Memory B cell (primary cell): ENCODE results near the gene SORCS2.

ENCODE experiments used
- ATAC-seq: fragments of 150-1000 bp; cut with Tn5 transposase; 2 replicates; pipeline ENCODE4 v1.10.0; 2021; ENCODE audit warnings: low read depth, mild to moderate bottlenecking, moderate library complexity
- DNase-seq, 2 donors: peaks; one replicate each; pipeline ENCODE4 v3.0.0; 2022; ENCODE audit warnings: low spot score in 2 of 2
- H3K27ac Mint-ChIP-seq: one replicate; pipeline ENCODE4 v1.8.0; 2022; ENCODE audit warnings: mild to moderate bottlenecking, moderate library complexity, mixed read lengths
- H3K27me3 Mint-ChIP-seq: one replicate; pipeline ENCODE4 v1.8.0; 2022; ENCODE audit warnings: mixed read lengths
- H3K36me3 Mint-ChIP-seq: one replicate; pipeline ENCODE4 v1.8.0; 2022; ENCODE audit warnings: mild to moderate bottlenecking, mixed read lengths
- H3K4me1 Mint-ChIP-seq: one replicate; pipeline ENCODE4 v1.8.0; 2022; ENCODE audit warnings: mixed read lengths
- H3K4me3 Mint-ChIP-seq: one replicate; pipeline ENCODE4 v1.8.0; 2022; ENCODE audit warnings: mild to moderate bottlenecking, moderate library complexity, mixed read lengths
- H3K9me3 Mint-ChIP-seq: one replicate; pipeline ENCODE4 v1.8.0; 2022; ENCODE audit warnings: mixed read lengths

The SORCS2 gene

DNA sequence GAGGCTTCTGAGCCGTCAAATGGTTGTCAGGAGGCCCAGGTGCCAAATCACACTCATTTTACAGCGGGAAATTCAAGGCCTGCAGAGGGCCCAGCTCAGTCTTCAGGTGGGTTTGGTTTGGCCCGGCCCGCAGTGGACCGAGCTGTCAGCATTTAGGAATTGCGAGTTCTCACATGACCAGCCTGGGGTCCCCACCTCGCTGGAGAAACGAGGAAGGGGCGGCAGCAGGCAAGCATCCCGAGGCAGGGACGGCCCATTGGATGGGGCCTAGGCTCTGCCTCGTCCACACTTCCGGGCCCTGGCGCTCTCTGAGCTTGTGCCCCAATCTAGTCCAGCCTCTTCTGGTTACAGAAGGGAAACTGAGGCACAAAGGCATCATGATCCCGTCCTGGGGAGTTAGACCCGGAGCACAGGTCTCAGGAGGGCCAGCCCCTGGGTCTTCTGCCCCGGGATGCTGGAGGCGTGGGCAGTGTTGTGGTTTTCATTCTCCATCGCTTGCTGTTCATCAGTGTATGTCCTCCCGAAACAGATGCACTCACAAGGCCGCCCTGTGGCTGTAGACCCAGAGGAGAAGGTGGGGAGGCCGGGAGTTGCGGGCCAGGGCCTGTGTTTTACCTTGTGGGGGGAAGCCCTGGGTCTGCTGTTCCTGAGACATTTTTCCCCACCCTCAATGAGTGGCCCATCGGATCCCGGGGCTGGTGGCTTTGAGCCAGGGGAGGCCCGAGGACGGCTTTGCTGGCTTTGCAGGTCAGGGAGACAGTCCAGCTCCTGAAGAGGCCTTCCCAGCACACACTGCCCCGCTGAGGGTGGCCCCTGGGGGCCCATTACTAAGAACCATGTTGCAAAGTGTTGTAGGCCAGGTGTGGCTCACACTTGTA is 233.5 kb downstream of the SORCS2 start:
- DNase-seq (no peak), ATAC-seq (no peak)
- no peaks in the 10 kb centered on the region for H3K4me1 Mint-ChIP-seq
- no peak overlapping the region for H3K4me3 Mint-ChIP-seq
- peaks cover 4% of the 10 kb centered on the region for H3K27me3 Mint-ChIP-seq
- no peaks in the 10 kb centered on the region for H3K36me3 Mint-ChIP-seq
- no peaks in the 10 kb centered on the region for H3K9me3 Mint-ChIP-seq
- H3K27ac Mint-ChIP-seq, result no peak overlapping the region

DNA sequence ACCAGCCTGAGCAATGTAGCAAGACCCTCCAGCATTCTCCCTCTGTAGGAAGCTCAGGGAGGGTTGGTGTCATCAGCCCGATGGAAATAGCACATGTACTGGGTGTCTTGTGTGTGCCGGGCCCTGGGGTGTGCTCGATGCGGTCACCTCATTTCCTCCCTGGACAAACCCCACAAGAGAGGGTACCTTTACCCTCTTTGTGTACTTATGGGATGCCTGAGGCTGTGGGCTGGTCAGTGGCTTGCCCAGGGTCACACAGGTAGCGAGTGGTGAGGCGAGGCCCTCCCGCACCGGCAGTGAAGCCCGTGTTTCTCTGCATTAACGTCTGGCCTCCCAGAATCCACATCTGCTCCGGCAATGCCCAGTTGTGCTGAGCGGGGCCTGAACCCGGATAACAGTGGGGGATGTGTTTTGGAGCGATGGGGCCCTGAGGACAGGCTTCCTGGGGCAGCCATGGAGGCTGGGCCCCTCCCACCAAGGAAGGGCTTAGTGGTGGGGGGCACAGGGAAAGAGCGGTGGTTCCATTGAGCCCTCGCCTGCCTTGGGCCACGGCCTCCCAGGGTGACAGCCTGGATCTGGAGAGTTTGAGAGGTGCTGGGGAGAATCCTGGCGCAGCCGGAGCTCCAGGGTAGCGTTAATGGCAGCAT is 234.3 kb downstream of the SORCS2 start:
- H3K27me3 Mint-ChIP-seq, result peaks cover 4% of the 10 kb centered on the region
- no peaks in the 10 kb centered on the region for H3K4me1 Mint-ChIP-seq
- ATAC-seq (no peak), DNase-seq (no peak)
- H3K9me3 Mint-ChIP-seq, result no peaks in the 10 kb centered on the region
- no peak overlapping the region for H3K27ac Mint-ChIP-seq
- H3K4me3 Mint-ChIP-seq, result no peak overlapping the region
- H3K36me3 Mint-ChIP-seq, result no peaks in the 10 kb centered on the region

DNA sequence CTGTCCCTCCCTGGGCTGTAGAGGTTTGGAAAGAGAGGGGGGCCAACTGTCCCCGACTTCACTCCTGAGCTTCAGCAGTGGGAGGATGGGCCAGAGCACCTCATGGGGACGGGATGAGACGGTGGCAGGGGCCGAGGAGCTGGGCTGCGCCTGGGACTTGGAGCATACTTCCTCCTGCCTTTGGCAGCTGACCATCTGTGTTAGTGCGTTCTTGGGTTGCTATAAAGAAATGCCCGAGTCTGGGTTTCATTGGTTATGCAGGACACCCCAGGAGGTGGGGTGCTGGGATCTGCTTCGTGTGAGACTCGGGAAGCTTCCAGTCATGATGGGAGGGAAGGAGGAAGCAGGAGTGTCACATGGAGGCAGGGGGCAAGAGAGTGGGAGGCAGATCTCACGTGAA is 235.0 kb downstream of the SORCS2 start:
- no peak overlapping the region for H3K27ac Mint-ChIP-seq
- peaks cover 4% of the 10 kb centered on the region for H3K27me3 Mint-ChIP-seq
- ATAC-seq (no peak), DNase-seq (no peak)
- H3K4me3 Mint-ChIP-seq, result no peak overlapping the region
- H3K36me3 Mint-ChIP-seq, result no peaks in the 10 kb centered on the region
- H3K4me1 Mint-ChIP-seq, result no peaks in the 10 kb centered on the region
- no peaks in the 10 kb centered on the region for H3K9me3 Mint-ChIP-seq

DNA sequence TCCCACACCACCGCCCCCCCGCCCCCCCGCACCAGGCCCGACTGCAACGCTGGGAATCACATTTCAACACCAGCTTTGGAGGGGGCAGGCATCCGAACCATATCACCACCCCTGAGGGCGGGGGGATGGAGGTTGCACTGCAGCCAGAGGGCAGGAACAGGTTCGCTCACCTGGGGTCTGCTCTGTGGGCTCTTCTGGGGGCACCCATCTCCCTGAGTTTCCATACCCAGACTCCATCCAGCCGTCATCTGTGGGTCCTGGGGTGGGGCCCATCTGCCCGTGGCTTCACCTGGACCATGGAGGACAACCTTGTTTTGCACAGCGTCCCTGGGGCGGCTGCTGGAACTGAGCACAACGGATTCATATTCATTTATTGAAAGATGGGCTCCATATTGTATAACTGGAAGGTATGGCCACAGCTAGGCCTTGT is 235.5 kb downstream of the SORCS2 start:
- Mint-ChIP-seq H3K36me3 (no peaks in the 10 kb centered on the region), H3K4me3 (no peak overlapping the region), H3K27ac (no peak overlapping the region), H3K4me1 (no peaks in the 10 kb centered on the region), H3K27me3 (peaks cover 4% of the 10 kb centered on the region), H3K9me3 (no peaks in the 10 kb centered on the region)
- no peak for ATAC-seq
- DNase-seq, result no peak

DNA sequence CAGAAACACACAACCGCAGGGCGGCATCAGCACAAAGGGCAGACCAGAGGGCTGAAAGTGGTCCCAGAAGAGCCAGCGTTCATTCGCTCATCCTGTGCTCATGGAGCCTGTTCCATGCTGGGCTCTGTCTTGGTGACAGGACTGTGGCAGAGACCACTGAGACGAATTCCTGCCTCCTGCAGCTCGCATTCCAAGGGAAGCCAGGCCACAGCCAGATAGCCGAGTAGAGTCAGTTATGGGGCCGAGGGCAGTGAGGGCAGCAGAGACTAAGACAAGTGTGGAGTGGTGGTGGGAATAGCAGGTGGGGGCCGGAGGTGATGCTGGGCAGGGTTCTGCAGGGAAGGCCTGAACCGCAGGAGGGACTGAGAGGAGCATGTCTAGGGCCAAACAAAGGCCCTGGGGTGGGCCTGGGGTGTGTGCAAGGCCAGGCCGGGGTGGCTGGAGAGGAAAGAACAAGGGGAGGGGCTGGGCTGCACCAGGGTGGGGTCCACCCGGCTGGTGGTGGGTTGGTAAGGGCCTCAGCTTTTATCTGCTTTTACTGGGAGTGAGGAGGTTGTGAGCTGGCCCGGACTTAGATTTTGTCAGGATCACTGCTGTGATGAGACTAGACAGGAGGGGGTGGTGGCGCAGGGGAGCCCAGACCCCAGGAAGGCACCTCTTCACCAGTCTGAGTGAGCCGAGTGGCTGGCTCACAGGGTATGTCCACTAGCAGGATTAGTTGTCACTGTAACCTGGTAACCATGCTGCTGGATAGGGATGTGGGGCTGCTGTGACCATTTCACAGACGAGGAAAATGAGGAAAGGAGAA is 236.1 kb downstream of the SORCS2 start:
- Mint-ChIP-seq H3K27me3 (peaks cover 4% of the 10 kb centered on the region), H3K9me3 (no peaks in the 10 kb centered on the region), H3K4me3 (no peak overlapping the region), H3K27ac (no peak overlapping the region), H3K36me3 (no peaks in the 10 kb centered on the region), H3K4me1 (no peaks in the 10 kb centered on the region)
- DNase-seq (no peak), ATAC-seq (no peak)

DNA sequence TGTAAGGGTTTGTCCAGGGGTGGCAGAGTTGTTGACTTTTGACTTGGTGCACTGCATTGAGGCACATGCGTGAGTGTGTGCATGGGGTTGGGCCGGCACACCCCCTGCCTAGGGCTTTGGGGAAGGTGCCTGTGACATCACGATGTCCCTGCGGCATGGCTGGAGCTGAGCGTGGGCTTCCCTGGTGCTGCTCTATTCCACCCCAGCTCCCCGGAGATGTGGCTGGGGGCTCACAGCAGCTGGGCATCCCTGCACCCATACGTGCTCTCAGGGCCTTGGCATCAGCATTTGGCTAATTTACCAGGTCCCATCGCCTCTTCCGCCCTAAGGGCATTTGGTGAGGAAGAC is 236.7 kb downstream of the SORCS2 start:
- Mint-ChIP-seq H3K4me3 (no peak overlapping the region), H3K27ac (no peak overlapping the region), H3K36me3 (no peaks in the 10 kb centered on the region), H3K27me3 (peaks cover 4% of the 10 kb centered on the region), H3K9me3 (no peaks in the 10 kb centered on the region), H3K4me1 (no peaks in the 10 kb centered on the region)
- no peak for DNase-seq
- ATAC-seq, result no peak

DNA sequence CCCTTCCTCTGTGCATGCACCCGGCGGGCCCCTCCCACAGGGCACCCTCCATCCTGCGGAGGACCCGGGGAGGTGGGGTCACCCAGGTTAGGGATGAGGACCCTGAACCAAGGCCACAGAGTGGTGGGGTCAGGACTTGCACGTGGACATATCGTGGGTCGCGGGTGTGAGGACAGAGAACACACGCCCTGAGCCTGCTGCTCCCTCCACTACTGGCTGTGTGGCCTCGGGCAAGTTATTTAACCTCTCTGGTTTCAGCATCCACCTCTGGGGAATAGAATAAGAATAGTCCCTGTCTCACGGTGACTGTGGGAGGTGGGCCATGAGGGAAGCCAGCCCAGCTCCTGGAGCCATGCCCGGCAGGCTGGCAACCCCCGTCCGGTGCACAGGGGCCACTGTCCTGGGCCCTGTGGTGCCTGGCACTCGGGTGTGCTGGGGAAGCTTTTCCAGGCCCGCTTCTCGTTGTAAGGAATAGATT is 237.3 kb downstream of the SORCS2 start:
- H3K9me3 Mint-ChIP-seq, result no peaks in the 10 kb centered on the region
- ATAC-seq (no peak), DNase-seq (no peak)
- no peak overlapping the region for H3K4me3 Mint-ChIP-seq
- H3K27ac Mint-ChIP-seq, result no peak overlapping the region
- peaks cover 4% of the 10 kb centered on the region for H3K27me3 Mint-ChIP-seq
- H3K36me3 Mint-ChIP-seq, result no peaks in the 10 kb centered on the region
- H3K4me1 Mint-ChIP-seq, result no peaks in the 10 kb centered on the region

DNA sequence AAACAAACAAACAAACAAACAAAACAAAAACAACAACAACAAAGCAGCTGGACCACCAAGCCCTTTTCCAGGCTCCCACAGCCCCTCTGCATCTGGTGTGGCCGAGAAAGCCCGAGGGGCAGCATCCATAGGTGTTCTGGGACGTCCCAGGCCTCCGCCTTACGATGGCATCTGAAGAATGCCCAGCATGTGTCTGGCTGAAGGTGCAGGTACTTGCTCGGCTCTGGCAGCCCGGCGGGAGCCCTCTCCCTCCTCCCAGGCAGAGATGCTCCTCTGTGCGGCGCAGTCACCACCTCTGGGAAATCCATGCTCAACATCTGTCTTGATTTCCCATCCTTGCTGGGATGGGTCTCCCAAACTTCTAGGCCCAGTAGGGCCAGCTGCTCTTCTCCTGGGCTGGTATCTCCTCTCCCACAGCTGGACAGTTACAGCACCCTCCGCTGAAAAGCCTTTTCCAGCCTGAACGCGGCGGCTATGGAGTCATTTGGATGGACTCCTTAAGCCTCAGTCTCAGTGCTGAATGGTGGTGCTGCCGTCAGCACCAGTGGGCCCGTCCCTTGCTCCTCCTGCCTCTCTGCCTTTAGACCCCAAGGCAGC is 238.1 kb downstream of the SORCS2 start:
- H3K4me1 Mint-ChIP-seq, result no peaks in the 10 kb centered on the region
- H3K27me3 Mint-ChIP-seq, result peaks cover 4% of the 10 kb centered on the region
- no peak for ATAC-seq
- no peak overlapping the region for H3K4me3 Mint-ChIP-seq
- no peaks in the 10 kb centered on the region for H3K36me3 Mint-ChIP-seq
- no peak overlapping the region for H3K27ac Mint-ChIP-seq
- no peaks in the 10 kb centered on the region for H3K9me3 Mint-ChIP-seq
- DNase-seq, result no peak

DNA sequence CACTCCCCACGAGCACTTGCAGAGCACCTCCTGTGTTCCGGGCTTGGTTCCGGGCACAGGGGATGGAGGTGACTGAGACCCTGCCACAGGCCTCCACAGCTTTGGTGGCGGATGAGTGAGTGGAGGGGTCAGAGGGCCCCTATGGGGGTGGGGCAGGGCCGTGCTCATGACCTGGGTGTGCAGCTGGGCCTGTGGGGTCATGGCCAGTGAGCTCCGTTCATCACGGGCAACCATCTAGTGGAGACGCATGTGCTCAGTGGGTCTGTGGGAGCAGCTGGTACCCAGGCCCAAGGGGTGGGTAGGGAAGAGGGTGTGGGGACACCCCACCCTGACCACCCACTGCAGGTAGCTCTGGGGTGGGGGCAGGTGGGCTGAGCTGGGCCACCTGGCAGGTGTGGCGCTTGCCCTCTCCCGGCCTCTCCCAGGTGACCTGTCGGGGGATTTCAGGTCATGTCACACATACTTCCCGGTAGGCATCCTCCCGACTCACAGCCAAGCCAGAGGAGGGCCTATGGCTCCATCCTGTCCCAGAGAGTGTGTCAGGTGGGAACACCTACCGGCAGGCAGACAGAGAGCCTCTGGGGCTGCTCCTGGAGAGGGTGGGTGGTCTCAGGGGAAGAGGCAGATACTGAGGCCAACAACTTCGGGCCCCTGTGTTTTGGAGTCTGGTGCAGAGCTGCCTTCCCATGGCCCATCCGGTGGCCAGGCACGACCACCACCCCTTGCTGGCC is 238.8 kb downstream of the SORCS2 start:
- DNase-seq, result no peak
- no peaks in the 10 kb centered on the region for H3K9me3 Mint-ChIP-seq
- H3K27ac Mint-ChIP-seq, result no peak overlapping the region
- no peak overlapping the region for H3K4me3 Mint-ChIP-seq
- H3K4me1 Mint-ChIP-seq, result no peaks in the 10 kb centered on the region
- H3K36me3 Mint-ChIP-seq, result no peaks in the 10 kb centered on the region
- no peak for ATAC-seq
- H3K27me3 Mint-ChIP-seq, result peaks cover 4% of the 10 kb centered on the region

DNA sequence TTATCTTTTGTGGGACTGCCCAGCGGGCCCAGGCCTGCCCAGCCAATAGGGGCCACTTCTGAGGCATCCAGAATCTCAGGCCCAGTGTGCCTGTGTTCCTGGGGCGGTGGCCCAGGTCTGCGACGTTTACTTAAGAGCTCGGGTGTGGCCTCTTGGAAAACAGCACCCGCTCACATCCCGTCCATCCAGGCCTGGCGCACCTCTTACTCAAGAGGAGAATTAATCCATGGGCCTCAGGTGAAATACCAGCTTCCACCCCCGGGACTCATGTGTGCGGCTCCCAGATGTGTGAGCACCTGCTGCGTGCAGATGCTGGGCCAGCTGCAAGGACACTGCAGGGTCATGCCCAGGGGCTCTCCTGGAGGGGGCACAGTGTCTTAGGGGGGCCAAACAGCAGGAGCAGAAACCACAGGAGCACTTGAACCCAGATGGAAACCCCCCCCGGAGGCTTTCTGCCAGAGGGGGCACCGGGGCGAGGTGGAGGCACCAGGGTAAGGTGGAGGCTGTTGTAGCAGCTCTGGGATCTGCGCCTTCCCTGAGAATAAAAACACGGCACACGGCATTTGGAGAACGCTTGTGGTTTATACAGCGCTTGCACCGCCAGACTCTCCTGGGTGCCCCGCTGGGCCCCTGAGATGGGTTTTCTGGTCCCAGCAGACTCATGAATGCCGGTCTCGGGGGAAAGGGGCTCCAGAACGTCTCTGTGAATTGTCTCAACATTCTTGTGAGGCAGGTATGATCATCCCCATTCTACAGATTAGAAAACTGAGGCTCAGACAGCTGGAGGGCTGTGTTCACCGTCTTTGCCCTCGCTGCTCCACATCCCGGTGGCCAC is 239.6 kb downstream of the SORCS2 start:
- Mint-ChIP-seq H3K4me1 (no peaks in the 10 kb centered on the region), H3K9me3 (no peaks in the 10 kb centered on the region), H3K27ac (no peak overlapping the region), H3K36me3 (no peaks in the 10 kb centered on the region), H3K4me3 (no peak overlapping the region), H3K27me3 (peaks cover 4% of the 10 kb centered on the region)
- DNase-seq (no peak), ATAC-seq (no peak)

DNA sequence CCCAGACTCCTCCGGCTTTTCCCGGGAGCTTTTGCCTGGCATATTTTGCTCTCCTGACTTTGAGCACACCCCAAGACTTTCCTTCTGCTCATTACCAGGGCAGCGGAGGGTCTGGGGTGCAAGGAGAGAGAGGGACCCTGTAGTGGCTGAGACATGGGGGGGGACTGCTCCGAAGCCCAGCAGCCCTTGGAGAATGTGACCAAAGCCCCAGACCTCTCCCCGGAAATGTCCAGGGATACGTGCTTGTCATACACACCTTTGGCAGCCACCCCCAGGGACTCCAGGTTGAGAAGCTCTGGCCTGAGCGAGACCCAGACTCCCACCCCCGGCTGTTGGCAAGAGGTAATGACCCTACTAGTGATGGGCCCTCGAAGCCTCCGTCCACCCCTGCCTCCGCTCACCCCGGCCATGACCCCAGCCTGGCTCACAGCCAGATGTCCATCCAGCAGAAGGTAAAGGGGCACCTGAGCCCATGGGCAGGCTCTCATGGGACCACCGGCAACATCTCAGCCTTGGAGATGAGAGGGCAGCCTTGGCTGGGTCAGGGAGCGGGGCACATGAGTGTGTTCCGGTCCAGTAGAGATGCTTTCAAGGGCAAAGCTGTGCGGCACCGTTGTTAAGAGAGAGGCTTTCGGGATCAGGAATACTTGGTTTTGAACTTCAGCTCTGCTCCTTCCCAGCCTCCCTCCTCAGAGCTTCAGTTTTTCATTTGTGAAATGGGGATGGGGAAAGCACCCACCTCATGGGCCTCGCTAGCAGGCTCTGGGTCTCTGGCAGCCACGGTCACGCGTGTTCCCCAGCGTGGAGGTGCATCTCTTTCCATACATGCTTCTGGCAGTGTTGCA is 240.4 kb downstream of the SORCS2 start:
- H3K27ac Mint-ChIP-seq, result no peak overlapping the region
- no peaks in the 10 kb centered on the region for H3K36me3 Mint-ChIP-seq
- no peak overlapping the region for H3K4me3 Mint-ChIP-seq
- H3K4me1 Mint-ChIP-seq, result no peaks in the 10 kb centered on the region
- no peaks in the 10 kb centered on the region for H3K9me3 Mint-ChIP-seq
- ATAC-seq (no peak), DNase-seq (no peak)
- peaks cover 4% of the 10 kb centered on the region for H3K27me3 Mint-ChIP-seq
